Measurements from ENCODE around the gene GAL.

The GAL gene

GRCh38 chr11:68683121-68683520 is 1.2 kb upstream of the GAL start:
- H3K4me3 ChIP-seq (ENCODE audit: low read depth, low read length), result no peak overlapping the region
- no peaks in the 10 kb centered on the region for H3K36me3 ChIP-seq
- H3K9me3 ChIP-seq (ENCODE audit: severe bottlenecking), result no peaks in the 10 kb centered on the region
- H3K27ac ChIP-seq, result no peak overlapping the region
- no peak for TF ChIP-seq CTCF (IDR thresholded peaks at IDR 0.05; ENCODE audit: low read depth, low read length)
- no peak for DNase-seq
- peaks cover 2% of the 10 kb centered on the region for H3K27me3 ChIP-seq (ENCODE audit: insufficient read depth, low read depth, severe bottlenecking)

GRCh38 chr11:68683536-68684384 is 584 bp upstream of the GAL start:
- Histone ChIP-seq H3K27me3 (ENCODE audit: insufficient read depth, low read depth, severe bottlenecking) (peaks cover 2% of the 10 kb centered on the region), H3K27ac (no peak overlapping the region), H3K9me3 (ENCODE audit: severe bottlenecking) (no peaks in the 10 kb centered on the region), H3K36me3 (no peaks in the 10 kb centered on the region), H3K4me3 (ENCODE audit: low read depth, low read length) (no peak overlapping the region)
- no peak for TF ChIP-seq CTCF (IDR thresholded peaks at IDR 0.05; ENCODE audit: low read depth, low read length)
- no peak for DNase-seq

- Histone ChIP-seq H3K4me3 (ENCODE audit: low read depth, low read length) (no peak overlapping the region), H3K27me3 (ENCODE audit: insufficient read depth, low read depth, severe bottlenecking) (peaks cover 2% of the 10 kb centered on the region), H3K27ac (no peak overlapping the region), H3K9me3 (ENCODE audit: severe bottlenecking) (no peaks in the 10 kb centered on the region), H3K36me3 (no peaks in the 10 kb centered on the region)
- no peak for DNase-seq
- TF ChIP-seq CTCF (IDR thresholded peaks at IDR 0.05; ENCODE audit: low read depth, low read length), result no peak
These were observed 1.5 kb downstream of the GAL start for GRCh38 chr11:68685656-68686380.

GRCh38 chr11:68686486-68686885 is 2.1 kb downstream of the GAL start:
- Histone ChIP-seq H3K9me3 (ENCODE audit: severe bottlenecking) (no peaks in the 10 kb centered on the region), H3K36me3 (no peaks in the 10 kb centered on the region), H3K27ac (no peak overlapping the region), H3K27me3 (ENCODE audit: insufficient read depth, low read depth, severe bottlenecking) (peaks cover 2% of the 10 kb centered on the region), H3K4me3 (ENCODE audit: low read depth, low read length) (no peak overlapping the region)
- DNase-seq, result no peak
- TF ChIP-seq CTCF (IDR thresholded peaks at IDR 0.05; ENCODE audit: low read depth, low read length), result no peak

- Histone ChIP-seq H3K4me3 (ENCODE audit: low read depth, low read length) (no peak overlapping the region), H3K27me3 (ENCODE audit: insufficient read depth, low read depth, severe bottlenecking) (peaks cover 2% of the 10 kb centered on the region), H3K27ac (no peak overlapping the region), H3K9me3 (ENCODE audit: severe bottlenecking) (no peaks in the 10 kb centered on the region), H3K36me3 (no peaks in the 10 kb centered on the region)
- no peak for DNase-seq
- TF ChIP-seq CTCF (IDR thresholded peaks at IDR 0.05; ENCODE audit: low read depth, low read length), result no peak
These were observed 3.0 kb downstream of the GAL start for GRCh38 chr11:68687311-68687710.

All from WERI-Rb-1 (cell line).